AG09319 (cell line): ENCODE measurements around the gene MXD3.

ENCODE experiments used
- DNase-seq: peaks from one replicate; pipeline ENCODE4 v3.0.0-alpha.2; 2010; ENCODE audit warnings: low read depth; ENCODE audit errors: extremely low read depth
- TF ChIP-seq, protein P1 (sequence below): IDR thresholded peaks from 2 replicates; pipeline ENCODE4 v1.5.1; 2011; ENCODE audit warnings: low read depth, mild to moderate bottlenecking, inconsistent platforms, low read length, moderate library complexity

Gene MXD3

DNA sequence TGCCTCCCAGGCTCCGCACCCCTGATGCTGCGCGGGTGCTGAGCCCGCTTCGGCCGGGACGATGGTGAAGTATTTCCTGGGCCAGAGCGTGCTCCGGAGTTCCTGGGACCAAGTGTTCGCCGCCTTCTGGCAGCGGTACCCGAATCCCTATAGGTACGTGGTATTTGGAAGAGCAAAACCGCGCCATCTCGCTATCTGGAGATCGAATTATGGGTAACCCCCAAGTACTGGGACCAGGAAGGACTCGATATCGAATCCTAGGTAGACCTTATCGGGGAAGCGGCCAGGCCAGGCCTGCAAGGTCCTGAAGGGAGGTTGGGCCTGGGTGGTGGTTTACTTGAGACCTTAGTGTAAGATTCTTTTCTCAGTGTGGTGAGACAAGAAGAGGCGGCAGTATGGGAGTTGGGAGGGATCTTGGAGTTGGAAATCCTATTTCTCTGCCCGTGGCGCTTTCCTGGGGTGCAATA, 7.7 kb downstream of the MXD3 start:
- no peak for DNase-seq

DNA sequence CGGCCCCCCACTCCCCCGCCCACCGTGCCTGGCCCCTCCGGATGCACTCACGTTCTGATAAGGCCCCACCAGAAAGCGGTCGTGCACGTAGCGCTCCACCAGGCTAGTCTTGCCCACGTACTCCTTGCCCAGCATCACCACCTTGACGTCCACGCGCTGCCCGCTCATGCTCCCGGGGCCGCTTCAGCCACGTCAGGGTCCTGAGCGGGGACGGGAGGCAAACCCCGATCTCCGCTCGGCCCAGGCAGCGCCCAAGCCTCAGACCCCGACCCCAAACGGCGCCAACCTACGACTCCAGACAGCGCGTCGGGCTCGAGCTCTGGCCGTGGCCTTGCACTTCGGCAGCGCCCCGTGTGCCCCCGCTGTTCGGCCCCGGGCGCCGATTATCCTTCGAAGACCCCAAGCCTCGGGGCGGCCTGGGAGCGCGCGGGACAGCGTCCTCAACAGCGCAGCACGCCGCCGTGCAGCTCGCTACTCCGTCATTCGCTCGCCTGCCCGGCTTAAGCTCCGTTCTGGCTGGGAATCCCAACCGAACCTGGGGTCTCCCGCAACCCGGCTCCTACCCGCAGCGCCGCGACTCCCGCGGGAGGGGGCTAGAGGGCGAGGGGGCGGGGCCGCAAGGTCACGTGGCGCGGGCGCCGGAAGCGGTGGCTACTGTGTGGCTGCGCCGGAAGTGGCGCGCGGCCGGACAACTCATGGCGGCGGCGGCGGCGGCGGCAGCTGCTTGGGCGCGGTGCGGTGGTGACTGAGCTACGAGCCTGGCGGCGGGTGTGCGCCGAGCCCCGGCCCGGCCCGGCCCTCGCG, 8.4 kb downstream of the MXD3 start, which contains the start of the genes PRELID1 and RAB24:
PRELID1 (plus strand) TSS at position 679 of the 804 bp plus-strand sequence. CDS start 187 bp downstream, outside the sequence.
RAB24 (minus strand) TSS at position 599 of the 804 bp plus-strand sequence; CDS start at position 168, 431 bp downstream.
- TF ChIP-seq, protein P1, sequence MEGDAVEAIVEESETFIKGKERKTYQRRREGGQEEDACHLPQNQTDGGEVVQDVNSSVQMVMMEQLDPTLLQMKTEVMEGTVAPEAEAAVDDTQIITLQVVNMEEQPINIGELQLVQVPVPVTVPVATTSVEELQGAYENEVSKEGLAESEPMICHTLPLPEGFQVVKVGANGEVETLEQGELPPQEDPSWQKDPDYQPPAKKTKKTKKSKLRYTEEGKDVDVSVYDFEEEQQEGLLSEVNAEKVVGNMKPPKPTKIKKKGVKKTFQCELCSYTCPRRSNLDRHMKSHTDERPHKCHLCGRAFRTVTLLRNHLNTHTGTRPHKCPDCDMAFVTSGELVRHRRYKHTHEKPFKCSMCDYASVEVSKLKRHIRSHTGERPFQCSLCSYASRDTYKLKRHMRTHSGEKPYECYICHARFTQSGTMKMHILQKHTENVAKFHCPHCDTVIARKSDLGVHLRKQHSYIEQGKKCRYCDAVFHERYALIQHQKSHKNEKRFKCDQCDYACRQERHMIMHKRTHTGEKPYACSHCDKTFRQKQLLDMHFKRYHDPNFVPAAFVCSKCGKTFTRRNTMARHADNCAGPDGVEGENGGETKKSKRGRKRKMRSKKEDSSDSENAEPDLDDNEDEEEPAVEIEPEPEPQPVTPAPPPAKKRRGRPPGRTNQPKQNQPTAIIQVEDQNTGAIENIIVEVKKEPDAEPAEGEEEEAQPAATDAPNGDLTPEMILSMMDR, result peak; percentile 27

More for the DNA sequence above, 7.7 kb downstream of the MXD3 start:
- TF ChIP-seq, protein P1, result no peak

DNA sequence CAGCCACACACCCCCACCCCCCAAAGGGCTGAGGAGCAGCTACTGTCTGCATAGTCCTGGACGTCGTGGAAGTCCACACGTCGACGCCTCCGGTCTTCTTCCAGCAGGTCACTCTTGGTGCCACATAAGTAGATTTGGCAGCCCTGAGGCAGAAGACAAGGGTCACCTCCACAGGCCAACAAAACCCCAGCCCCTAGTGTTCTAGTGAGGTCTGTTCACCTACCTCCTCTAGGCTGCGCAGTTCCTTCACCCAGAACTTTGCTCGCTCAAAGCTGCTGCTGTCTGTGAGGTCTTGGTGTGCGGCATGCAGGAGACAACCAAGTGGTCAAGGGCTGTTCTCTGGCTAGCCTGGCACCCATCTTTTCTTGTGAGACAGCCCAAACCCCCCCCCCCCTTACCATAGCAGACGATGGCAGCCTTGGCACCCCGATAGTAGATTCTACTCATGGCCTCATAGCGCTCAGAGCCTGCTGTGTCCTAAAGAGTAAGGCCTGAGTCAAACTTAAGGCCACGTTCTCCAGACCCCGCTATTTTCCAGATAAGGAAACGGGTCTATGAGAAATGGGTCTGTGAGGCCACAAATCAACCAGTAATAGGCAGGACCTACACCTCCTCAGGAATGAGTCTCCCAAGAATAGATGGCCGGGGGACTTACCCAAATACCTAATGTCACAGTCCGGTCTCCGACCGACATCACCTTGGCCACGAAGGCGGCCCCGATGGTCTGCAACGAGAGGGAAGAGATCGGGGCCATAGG, 9.2 kb downstream of the MXD3 start:
- TF ChIP-seq, protein P1, result no peak
- no peak for DNase-seq

More for the DNA sequence above, 8.4 kb downstream of the MXD3 start, which contains the start of the genes PRELID1 and RAB24:
- peak; percentile 48 for DNase-seq

DNA sequence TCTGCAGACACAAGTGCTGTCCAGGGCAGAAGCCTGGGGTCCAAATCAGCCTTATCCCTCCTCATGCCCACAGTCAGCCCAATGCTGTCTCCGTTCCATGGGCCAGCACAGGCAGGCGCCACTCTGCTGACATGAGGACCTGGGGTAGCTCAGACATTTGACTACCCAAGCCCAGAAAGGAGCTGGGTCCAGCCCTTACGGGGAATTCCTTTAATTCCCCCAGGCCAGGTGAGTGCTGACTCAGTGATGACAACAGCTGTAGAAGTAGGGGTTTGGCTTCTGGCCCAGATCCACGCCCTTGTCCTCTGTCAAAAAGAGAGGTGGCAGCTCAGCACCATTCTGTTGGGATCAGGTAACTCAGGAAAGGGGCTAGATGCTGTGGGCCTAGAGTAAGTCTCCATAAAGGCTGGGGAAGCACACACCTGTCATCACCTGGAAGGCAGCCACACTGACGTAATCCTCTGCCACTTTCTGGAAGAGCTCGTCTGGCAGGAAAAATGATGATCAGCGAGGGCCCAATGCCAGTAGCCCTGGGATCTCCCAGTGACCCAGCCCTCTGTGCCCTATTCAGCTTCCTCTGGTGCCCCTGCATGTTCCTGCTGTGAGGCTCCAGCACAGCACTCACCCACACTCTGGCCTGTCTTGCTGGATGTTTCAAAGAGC, 10.1 kb downstream of the MXD3 start:
- no peak for DNase-seq
- TF ChIP-seq, protein P1, result no peak

DNA sequence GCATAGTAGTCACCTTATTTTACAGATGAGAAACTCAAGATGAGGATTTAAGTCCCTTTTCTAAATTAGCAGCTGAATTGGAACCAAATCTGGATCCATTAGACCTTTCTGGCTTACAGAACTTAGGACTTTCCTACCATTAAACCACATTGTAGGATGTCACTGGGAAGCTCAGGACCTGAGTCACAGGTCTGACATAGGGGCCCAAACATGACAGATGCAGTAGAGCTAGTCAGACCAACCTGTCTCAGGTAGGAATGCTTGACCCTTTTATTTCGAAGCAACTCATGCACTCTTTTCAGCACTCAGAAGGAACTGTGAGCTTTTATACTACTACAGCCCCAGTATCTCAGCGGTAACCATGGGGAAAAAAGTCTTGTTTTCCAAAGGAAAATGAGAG, 10.7 kb downstream of the MXD3 start:
- DNase-seq, result no peak
- TF ChIP-seq, protein P1, result no peak

DNA sequence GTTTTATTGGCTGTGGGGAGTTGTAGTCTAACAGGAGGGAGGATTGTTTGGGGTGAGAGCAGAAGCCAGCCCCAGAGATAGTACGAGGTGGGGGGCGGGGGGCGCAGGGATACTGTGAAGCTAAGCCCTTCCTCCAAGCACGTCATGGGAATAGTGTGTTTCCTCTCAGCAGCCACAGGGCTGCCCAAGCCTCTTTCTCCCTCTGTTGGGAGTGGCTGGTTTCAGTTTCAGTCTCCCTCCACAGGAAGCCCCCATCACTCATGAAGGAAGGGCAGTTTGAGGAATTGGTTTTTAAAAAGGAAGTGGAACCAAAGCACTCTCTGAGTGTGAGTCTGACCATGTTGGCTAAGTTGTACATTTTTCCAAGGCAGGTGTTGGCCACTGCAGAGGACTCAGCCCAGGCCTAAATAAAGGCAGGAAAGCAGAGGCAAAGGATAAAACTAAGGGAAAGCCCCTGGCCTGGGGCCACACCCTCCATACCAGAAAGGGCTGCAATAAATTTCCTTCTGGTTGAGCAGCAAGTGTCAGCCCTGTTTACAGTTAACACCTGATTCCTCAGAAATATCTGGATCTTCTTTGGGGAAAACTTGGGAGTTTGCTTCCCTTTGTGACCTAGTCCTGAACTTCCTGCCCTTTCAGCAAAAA, 11.3 kb downstream of the MXD3 start:
- TF ChIP-seq, protein P1, result peak; percentile 25
- no peak for DNase-seq
